ENCODE measurements around the gene CCL3.

The CCL3 gene

GRCh38 chr17:36066365-36066985 lies 23.5 kb downstream of the CCL3 start:
- H3K4me3 ChIP-seq (ENCODE audit: control insufficient read depth, low read depth, low read length) = no peak overlapping the region
- no peak for DNase-seq (ENCODE audit: low read depth)
- TF ChIP-seq, protein P1, sequence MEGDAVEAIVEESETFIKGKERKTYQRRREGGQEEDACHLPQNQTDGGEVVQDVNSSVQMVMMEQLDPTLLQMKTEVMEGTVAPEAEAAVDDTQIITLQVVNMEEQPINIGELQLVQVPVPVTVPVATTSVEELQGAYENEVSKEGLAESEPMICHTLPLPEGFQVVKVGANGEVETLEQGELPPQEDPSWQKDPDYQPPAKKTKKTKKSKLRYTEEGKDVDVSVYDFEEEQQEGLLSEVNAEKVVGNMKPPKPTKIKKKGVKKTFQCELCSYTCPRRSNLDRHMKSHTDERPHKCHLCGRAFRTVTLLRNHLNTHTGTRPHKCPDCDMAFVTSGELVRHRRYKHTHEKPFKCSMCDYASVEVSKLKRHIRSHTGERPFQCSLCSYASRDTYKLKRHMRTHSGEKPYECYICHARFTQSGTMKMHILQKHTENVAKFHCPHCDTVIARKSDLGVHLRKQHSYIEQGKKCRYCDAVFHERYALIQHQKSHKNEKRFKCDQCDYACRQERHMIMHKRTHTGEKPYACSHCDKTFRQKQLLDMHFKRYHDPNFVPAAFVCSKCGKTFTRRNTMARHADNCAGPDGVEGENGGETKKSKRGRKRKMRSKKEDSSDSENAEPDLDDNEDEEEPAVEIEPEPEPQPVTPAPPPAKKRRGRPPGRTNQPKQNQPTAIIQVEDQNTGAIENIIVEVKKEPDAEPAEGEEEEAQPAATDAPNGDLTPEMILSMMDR (conservative IDR thresholded peaks at IDR 0.05; ENCODE audit: control insufficient read depth, insufficient read depth, low read depth, low read length) = no peak

DNA sequence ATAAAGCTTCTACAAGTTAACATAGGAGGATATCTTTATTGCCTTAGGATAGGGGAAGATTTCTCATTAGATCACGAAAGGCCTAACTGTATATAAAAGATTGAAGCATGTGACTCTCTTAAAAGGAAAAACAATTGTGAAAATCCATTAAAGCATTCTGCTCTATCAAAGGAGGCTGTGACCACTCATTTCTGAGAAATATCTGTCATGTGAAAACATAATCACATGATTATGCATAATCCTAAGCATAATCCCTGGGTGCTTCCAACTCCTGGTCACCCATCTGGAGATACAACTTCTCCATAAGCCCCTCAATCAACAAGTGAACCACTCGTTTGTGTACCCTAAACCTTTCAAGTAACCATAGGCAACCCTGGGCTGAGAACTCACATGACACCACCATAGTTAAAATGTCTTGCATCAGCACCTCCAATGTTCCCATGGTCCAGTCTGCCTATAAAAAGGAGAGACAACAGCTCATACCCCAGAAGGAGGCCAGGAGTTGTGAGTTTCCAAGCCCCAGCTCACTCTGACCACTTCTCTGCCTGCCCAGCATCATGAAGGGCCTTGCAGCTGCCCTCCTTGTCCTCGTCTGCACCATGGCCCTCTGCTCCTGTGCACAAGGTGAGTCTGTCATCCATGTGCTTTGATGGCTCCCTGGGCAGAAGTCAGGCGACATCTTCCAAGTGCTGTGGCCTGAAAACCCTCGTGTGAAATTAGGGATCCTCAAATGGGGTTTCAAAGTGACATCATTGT lies 26.0 kb downstream of the CCL3 start, which contains the start of gene CCL18:
TSS of gene CCL18 (plus strand) at position 487 of the 756 bp plus-strand sequence. CDS start at position 558, 71 bp downstream.
- H3K4me3 ChIP-seq (ENCODE audit: control insufficient read depth, low read depth, low read length) = no peak within 1 kb of the TSS
- TF ChIP-seq, protein P1 (conservative IDR thresholded peaks at IDR 0.05; ENCODE audit: control insufficient read depth, insufficient read depth, low read depth, low read length) = no peak
- DNase-seq (ENCODE audit: low read depth) = no peak

GRCh38 chr17:36060816-36061215 lies 29.1 kb downstream of the CCL3 start:
- no peak overlapping the region for H3K4me3 ChIP-seq (ENCODE audit: control insufficient read depth, low read depth, low read length)
- TF ChIP-seq, protein P1 (conservative IDR thresholded peaks at IDR 0.05; ENCODE audit: control insufficient read depth, insufficient read depth, low read depth, low read length) = no peak
- DNase-seq (ENCODE audit: low read depth) = no peak

- no peak for DNase-seq (ENCODE audit: low read depth)
- H3K4me3 ChIP-seq (ENCODE audit: control insufficient read depth, low read depth, low read length) = no peak overlapping the region
Measured at GRCh38 chr17:36059406-36059805, 30.5 kb downstream of the CCL3 start.

GRCh38 chr17:36057911-36058310 lies 32.0 kb downstream of the CCL3 start:
- TF ChIP-seq, protein P1 (conservative IDR thresholded peaks at IDR 0.05; ENCODE audit: control insufficient read depth, insufficient read depth, low read depth, low read length) = no peak
- no peak overlapping the region for H3K4me3 ChIP-seq (ENCODE audit: control insufficient read depth, low read depth, low read length)
- DNase-seq (ENCODE audit: low read depth) = no peak

More at GRCh38 chr17:36059406-36059805, 30.5 kb downstream of the CCL3 start:
- TF ChIP-seq, protein P1 (conservative IDR thresholded peaks at IDR 0.05; ENCODE audit: control insufficient read depth, insufficient read depth, low read depth, low read length) = no peak

DNA sequence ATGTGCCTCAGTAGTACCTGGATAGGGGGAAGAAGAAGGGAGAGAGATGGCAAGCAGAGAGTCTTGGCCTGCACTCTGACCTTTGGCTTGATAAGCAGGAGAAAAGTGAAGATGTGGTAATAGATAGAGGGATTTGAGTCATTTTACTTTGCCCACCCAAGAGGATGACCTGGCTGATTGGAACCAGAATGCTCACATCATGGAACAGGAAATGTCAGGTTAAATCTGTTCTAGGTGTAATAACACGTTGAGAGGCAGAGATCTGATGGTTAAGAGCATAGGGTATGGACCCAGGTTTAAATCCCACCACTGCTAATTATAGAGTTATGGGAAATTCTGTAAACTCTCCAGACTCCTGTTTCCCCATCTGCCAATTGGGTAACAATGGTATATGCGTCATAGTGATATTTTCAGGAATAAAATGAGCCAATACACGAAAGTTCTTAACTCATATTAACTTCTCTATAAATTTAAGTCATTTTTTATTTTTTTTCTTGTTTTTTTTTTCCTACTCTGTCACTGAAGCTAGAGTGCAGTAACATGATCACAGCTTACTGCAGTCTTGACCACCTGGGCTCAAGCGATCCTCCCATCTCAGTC lies 33.9 kb downstream of the CCL3 start:
- TF ChIP-seq, protein P1 (conservative IDR thresholded peaks at IDR 0.05; ENCODE audit: control insufficient read depth, insufficient read depth, low read depth, low read length) = no peak
- no peak for DNase-seq (ENCODE audit: low read depth)
- H3K4me3 ChIP-seq (ENCODE audit: control insufficient read depth, low read depth, low read length) = no peak overlapping the region
